HCT116 (cell line): Measurements from ENCODE around the gene ABHD10.

ENCODE experiments used
- EGR1 ChIP-seq: IDR thresholded peaks from 2 replicates; pipeline ENCODE4 v1.6.1; 2012; ENCODE audit warnings: low read depth
- POLR2AphosphoS5 ChIP-seq: IDR thresholded peaks from 2 replicates; pipeline ENCODE4 v1.6.1; 2011; ENCODE audit warnings: mild to moderate bottlenecking, low read depth, low read length, moderate library complexity
- SIN3A ChIP-seq: IDR thresholded peaks from 2 replicates; pipeline ENCODE4 v1.6.1; 2012; ENCODE audit warnings: low read depth

- TF ChIP-seq POLR2AphosphoS5: no peak
- no peak for TF ChIP-seq SIN3A
- TF ChIP-seq EGR1: no peak
Observed at GRCh38 chr3:112005091-112005672, 26.4 kb downstream of the ABHD10 start.
